Measurements from ENCODE around the gene NBPF4. TPM values are rescaled to one million over a fixed set of nuclear protein-coding genes. Genes with fewer than 3 reads are reported as not detected.
"Not testable (repeated sequence)": the region's sequence is repeated elsewhere in the genome, so short reads cannot be mapped to it uniquely, and the experiment has no call there.

NBPF4 gene
- total and polyA plus RNA-seq, 10 of the 15 experiments (the other 5 are each of a cell fraction or from before 2014, with no cell fraction given), result not detected

DNA sequence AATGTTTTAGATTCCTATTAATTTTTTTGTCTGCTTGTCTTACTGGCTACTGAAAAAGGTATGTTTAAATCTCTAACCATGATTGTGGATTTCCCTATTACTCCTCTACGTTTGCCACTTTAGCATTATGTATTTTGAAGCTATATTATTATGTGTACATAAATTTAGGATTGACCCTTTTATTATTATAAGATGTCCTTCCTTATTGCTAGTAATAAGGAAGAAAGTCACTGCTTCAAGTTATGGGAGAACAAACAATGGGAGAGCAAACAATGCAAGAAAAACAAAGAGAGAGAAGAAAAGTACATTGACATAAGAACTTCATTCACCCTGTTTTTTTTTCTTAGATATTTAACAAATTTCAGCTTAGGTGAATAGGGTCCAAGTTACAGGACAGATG, 23.2 kb upstream of the NBPF4 start:
- RAD21 ChIA-PET (ENCODE audit: unreplicated experiment); in situ Hi-C loops (cut with MboI); DNase-seq (ENCODE audit: low read depth, low spot score); H3K9ac ChIP-seq (ENCODE audit: control insufficient read depth, insufficient read depth, low read length); intact Hi-C loops (cut with micrococcal nuclease; ENCODE audit: unreplicated experiment); POLR2A ChIA-PET; H2AFZ ChIP-seq (ENCODE audit: control insufficient read depth, low read depth, low read length); H3K79me2 ChIP-seq (ENCODE audit: control insufficient read depth, insufficient read depth, low read length); CTCF ChIA-PET; BruUV-seq (replicated peaks); H3K4me3 ChIP-seq; H3K4me1 ChIP-seq (ENCODE audit: control insufficient read depth, insufficient read depth, low read length); H4K20me1 ChIP-seq (ENCODE audit: control insufficient read depth, insufficient read depth); SMC1A ChIA-PET (ENCODE audit: uncharacterized antibody, unreplicated experiment); H3K27me3 ChIP-seq (replicated peaks in 1 of 2; ENCODE audit: control insufficient read depth in 2 of 2, insufficient read depth in 2 of 2, low read length in 1 of 2); H3K4me2 ChIP-seq (ENCODE audit: control insufficient read depth, insufficient read depth); H3K36me3 ChIP-seq (ENCODE audit: control insufficient read depth in 2 of 2, insufficient read depth in 2 of 2, low read length in 1 of 2); FAIRE-seq; H3K9me3 ChIP-seq (replicated peaks; ENCODE audit: control insufficient read depth, insufficient read depth, low read length); H3K27ac ChIP-seq (ENCODE audit: control insufficient read depth, insufficient read depth); ATAC-seq: not testable (repeated sequence)
- WGBS (ENCODE audit: insufficient coverage, insufficient replicate concordance, low lambda C conversion rate, missing lambda C conversion rate), result 0% methylated on average over 1 of the region's 1 CpG

DNA sequence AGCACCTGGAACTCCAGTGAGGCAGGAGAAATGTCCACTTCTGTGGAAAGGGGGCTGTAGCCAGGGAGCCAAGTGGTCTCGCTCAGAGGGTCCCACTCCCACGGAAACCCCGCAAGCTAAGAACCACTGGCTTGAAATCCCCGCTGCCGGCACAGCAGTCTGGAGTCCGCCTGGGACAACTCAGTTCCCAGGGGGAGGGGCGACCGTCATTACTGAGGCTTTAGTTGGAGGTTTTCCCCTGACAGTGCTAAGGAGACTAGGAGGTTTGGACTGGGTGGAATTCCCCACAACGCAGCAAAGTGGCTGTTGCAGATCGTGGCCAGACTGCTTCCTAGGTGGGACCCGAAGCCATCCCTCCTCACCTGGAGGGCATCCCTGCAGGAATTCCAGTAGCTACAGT, 18.1 kb upstream of the NBPF4 start:
- H2AFZ ChIP-seq (ENCODE audit: control insufficient read depth, low read depth, low read length); SMC1A ChIA-PET (ENCODE audit: uncharacterized antibody, unreplicated experiment); FAIRE-seq; RAD21 ChIA-PET (ENCODE audit: unreplicated experiment); CTCF ChIA-PET; intact Hi-C loops (cut with micrococcal nuclease; ENCODE audit: unreplicated experiment); H4K20me1 ChIP-seq (ENCODE audit: control insufficient read depth, insufficient read depth); H3K27me3 ChIP-seq (replicated peaks in 1 of 2; ENCODE audit: control insufficient read depth in 2 of 2, insufficient read depth in 2 of 2, low read length in 1 of 2); ATAC-seq; H3K79me2 ChIP-seq (ENCODE audit: control insufficient read depth, insufficient read depth, low read length); BruUV-seq (replicated peaks); H3K4me3 ChIP-seq; H3K9me3 ChIP-seq (replicated peaks; ENCODE audit: control insufficient read depth, insufficient read depth, low read length); H3K4me2 ChIP-seq (ENCODE audit: control insufficient read depth, insufficient read depth); DNase-seq (ENCODE audit: low read depth, low spot score); POLR2A ChIA-PET; H3K4me1 ChIP-seq (ENCODE audit: control insufficient read depth, insufficient read depth, low read length); in situ Hi-C loops (cut with MboI); H3K36me3 ChIP-seq (ENCODE audit: control insufficient read depth in 2 of 2, insufficient read depth in 2 of 2, low read length in 1 of 2); H3K27ac ChIP-seq (ENCODE audit: control insufficient read depth, insufficient read depth); H3K9ac ChIP-seq (ENCODE audit: control insufficient read depth, insufficient read depth, low read length): not testable (repeated sequence)
- WGBS (ENCODE audit: insufficient coverage, insufficient replicate concordance, low lambda C conversion rate, missing lambda C conversion rate), result no CpG with 5 or more reads among the region's 11 CpGs

DNA sequence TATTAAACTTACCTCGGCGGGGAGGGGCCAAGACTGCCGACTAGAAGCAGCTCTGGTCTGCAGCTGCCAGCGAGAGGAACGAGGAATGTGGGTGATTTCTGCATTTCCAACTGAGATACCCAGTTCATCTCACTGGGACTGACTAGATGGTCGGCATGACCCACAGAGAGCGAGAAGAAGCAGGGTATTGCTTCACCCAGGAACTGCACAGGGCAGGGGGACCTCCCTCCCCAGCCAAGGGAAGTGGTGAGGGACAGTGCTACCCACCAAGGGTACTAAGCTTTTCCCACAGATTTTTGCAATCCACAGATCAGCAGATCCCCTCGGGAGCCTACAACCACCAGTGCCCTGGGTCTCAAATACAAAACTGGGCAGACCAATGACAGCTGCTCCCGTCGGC, 17.6 kb upstream of the NBPF4 start:
- H3K36me3 ChIP-seq (ENCODE audit: control insufficient read depth in 2 of 2, insufficient read depth in 2 of 2, low read length in 1 of 2); H3K4me2 ChIP-seq (ENCODE audit: control insufficient read depth, insufficient read depth); RAD21 ChIA-PET (ENCODE audit: unreplicated experiment); H3K79me2 ChIP-seq (ENCODE audit: control insufficient read depth, insufficient read depth, low read length); H3K4me1 ChIP-seq (ENCODE audit: control insufficient read depth, insufficient read depth, low read length); FAIRE-seq; ATAC-seq; H2AFZ ChIP-seq (ENCODE audit: control insufficient read depth, low read depth, low read length); H3K27me3 ChIP-seq (replicated peaks in 1 of 2; ENCODE audit: control insufficient read depth in 2 of 2, insufficient read depth in 2 of 2, low read length in 1 of 2); BruUV-seq (replicated peaks); H4K20me1 ChIP-seq (ENCODE audit: control insufficient read depth, insufficient read depth); H3K9ac ChIP-seq (ENCODE audit: control insufficient read depth, insufficient read depth, low read length); CTCF ChIA-PET; H3K9me3 ChIP-seq (replicated peaks; ENCODE audit: control insufficient read depth, insufficient read depth, low read length); POLR2A ChIA-PET; H3K4me3 ChIP-seq; DNase-seq (ENCODE audit: low read depth, low spot score); H3K27ac ChIP-seq (ENCODE audit: control insufficient read depth, insufficient read depth); SMC1A ChIA-PET (ENCODE audit: uncharacterized antibody, unreplicated experiment); intact Hi-C loops (cut with micrococcal nuclease; ENCODE audit: unreplicated experiment); in situ Hi-C loops (cut with MboI): not testable (repeated sequence)
- no CpG with 5 or more reads among the region's 10 CpGs for WGBS (ENCODE audit: insufficient coverage, insufficient replicate concordance, low lambda C conversion rate, missing lambda C conversion rate)

DNA sequence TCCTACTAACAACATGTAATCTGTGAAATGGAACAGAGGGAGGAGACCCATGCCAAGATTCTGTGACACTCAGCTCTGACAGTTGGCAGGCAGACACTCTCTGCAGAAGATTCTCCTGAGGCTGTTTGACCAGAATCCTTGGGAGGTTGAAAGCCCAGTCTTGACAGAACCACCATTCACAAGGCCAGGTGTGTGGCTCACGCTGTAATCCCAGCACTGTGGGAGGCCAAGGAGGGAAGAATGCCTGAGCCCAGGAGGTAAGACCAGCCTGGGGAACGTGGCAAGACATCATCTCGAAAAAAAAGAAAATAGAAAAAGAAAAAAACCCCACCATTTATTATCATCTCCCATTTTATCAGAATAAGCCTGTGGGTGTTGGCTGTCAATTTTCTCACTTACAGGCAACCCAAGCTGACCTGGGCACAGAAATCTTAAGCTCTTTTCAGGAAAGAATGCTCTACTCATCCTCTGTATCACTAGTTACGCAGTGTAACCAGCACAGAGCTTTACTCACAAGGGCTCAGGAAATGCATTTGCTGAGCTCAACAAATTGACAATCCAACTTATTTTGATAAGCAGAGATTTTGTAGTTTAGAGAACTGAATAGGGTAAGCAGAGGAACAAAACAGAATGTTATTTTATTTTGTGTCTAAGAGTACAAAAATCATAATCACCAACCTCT, 16.8 kb upstream of the NBPF4 start:
- H3K9me3 ChIP-seq (replicated peaks; ENCODE audit: control insufficient read depth, insufficient read depth, low read length); CTCF ChIA-PET; SMC1A ChIA-PET (ENCODE audit: uncharacterized antibody, unreplicated experiment); RAD21 ChIA-PET (ENCODE audit: unreplicated experiment); POLR2A ChIA-PET; H3K79me2 ChIP-seq (ENCODE audit: control insufficient read depth, insufficient read depth, low read length); H3K27ac ChIP-seq (ENCODE audit: control insufficient read depth, insufficient read depth); H3K4me2 ChIP-seq (ENCODE audit: control insufficient read depth, insufficient read depth); H3K27me3 ChIP-seq (replicated peaks in 1 of 2; ENCODE audit: control insufficient read depth in 2 of 2, insufficient read depth in 2 of 2, low read length in 1 of 2); H4K20me1 ChIP-seq (ENCODE audit: control insufficient read depth, insufficient read depth); H3K4me1 ChIP-seq (ENCODE audit: control insufficient read depth, insufficient read depth, low read length); H3K9ac ChIP-seq (ENCODE audit: control insufficient read depth, insufficient read depth, low read length); H3K4me3 ChIP-seq; BruUV-seq (replicated peaks); in situ Hi-C loops (cut with MboI); FAIRE-seq; H2AFZ ChIP-seq (ENCODE audit: control insufficient read depth, low read depth, low read length); ATAC-seq; intact Hi-C loops (cut with micrococcal nuclease; ENCODE audit: unreplicated experiment); DNase-seq (ENCODE audit: low read depth, low spot score); H3K36me3 ChIP-seq (ENCODE audit: control insufficient read depth in 2 of 2, insufficient read depth in 2 of 2, low read length in 1 of 2): not testable (repeated sequence)
- WGBS (ENCODE audit: insufficient coverage, insufficient replicate concordance, low lambda C conversion rate, missing lambda C conversion rate), result no CpG with 5 or more reads among the region's 4 CpGs
